Caco-2 (cell line): ENCODE measurements around the gene ERN2. TPM values are rescaled to one million over a fixed set of nuclear protein-coding genes. Genes with fewer than 3 reads are reported as not detected.

Experiments
- BruUV-seq: library from RNA; stranded (reverse); fragments of 400-500 nt; replicated peaks from 2 replicates; lab custom pipeline; 2021; lab: Mats Ljungman, UMichigan
- CTCF ChIA-PET: fragments of 300-600 bp; sonication (Branson Sonifier 250); formaldehyde crosslinking; loops from one replicate; lab custom pipeline; 2022; ENCODE audit warnings: antibody characterized with exemption; lab: Charles Lee
- POLR2A ChIA-PET: fragments of 300-600 bp; sonication (Branson Sonifier 250); formaldehyde crosslinking; loops from one replicate; lab custom pipeline; 2022; ENCODE audit warnings: antibody characterized with exemption; lab: Charles Lee
- DNase-seq, 2 experiments: peaks; one replicate each; pipeline versions ENCODE4 v3.0.0 to v3.0.0-alpha.2; 2020 to 2022
- H3K27me3 ChIP-seq: replicated peaks from 2 replicates; pipeline ENCODE4 v1.6.0; 2011; ENCODE audit warnings: low read length; ENCODE audit not compliant: control insufficient read depth, insufficient read depth
- H3K36me3 ChIP-seq: 2 replicates; pipeline ENCODE4 v1.5.1; 2011; ENCODE audit warnings: low read length; ENCODE audit not compliant: control insufficient read depth, insufficient read depth
- H3K4me1 ChIP-seq: fragments of 250-450 bp; sonication (Bioruptor Pico); 2 replicates; pipeline ENCODE4 v1.5.1; 2020; ENCODE audit warnings: mild to moderate bottlenecking
- H3K4me3 ChIP-seq: 2 replicates; pipeline ENCODE4 v1.5.1; 2011; ENCODE audit warnings: low read depth, mild to moderate bottlenecking, control low read depth, low read length
- H3K9me3 ChIP-seq: fragments of 250-450 bp; sonication (Bioruptor Pico); 2 replicates; pipeline ENCODE4 v1.5.1; 2020; ENCODE audit warnings: mild to moderate bottlenecking, moderate library complexity
- H3K27ac Mint-ChIP-seq: one replicate; pipeline ENCODE4 v1.8.0; 2022; ENCODE audit warnings: mixed read lengths; ENCODE audit not compliant: unreplicated experiment
- H3K27me3 Mint-ChIP-seq: one replicate; pipeline ENCODE4 v1.8.0; 2022; ENCODE audit warnings: mixed read lengths; ENCODE audit not compliant: insufficient read depth, unreplicated experiment
- H3K36me3 Mint-ChIP-seq: one replicate; pipeline ENCODE4 v1.8.0; 2022; ENCODE audit warnings: mild to moderate bottlenecking, mixed read lengths; ENCODE audit not compliant: insufficient read depth, unreplicated experiment
- H3K4me1 Mint-ChIP-seq: one replicate; pipeline ENCODE4 v1.8.0; 2022; ENCODE audit warnings: low read depth, mixed read lengths; ENCODE audit not compliant: unreplicated experiment
- H3K4me3 Mint-ChIP-seq: one replicate; pipeline ENCODE4 v1.8.0; 2022; ENCODE audit warnings: mild to moderate bottlenecking, moderate library complexity, mixed read lengths; ENCODE audit not compliant: unreplicated experiment
- H3K9me3 Mint-ChIP-seq: one replicate; pipeline ENCODE4 v1.8.0; 2022; ENCODE audit warnings: mixed read lengths; ENCODE audit not compliant: unreplicated experiment
- CTCF ChIP-seq, 2 experiments: fragments of 200-600 bp in 1 of 2; IDR thresholded peaks; 1 replicate in 1 of 2; 2 replicates in 1 of 2; pipeline versions ENCODE4 v1.5.1 to v1.8.0; 2011 to 2022; ENCODE audit warnings: antibody characterized with exemption in 1 of 2, control low read depth in 1 of 2, inconsistent platforms in 1 of 2, low read depth in 1 of 2, low read length in 1 of 2, mild to moderate bottlenecking in 1 of 2, moderate library complexity in 1 of 2; ENCODE audit not compliant: insufficient read depth in 1 of 2, severe bottlenecking in 1 of 2, unreplicated experiment in 1 of 2
- intact Hi-C: fragments of 100-400 bp; cut with micrococcal nuclease; formaldehyde crosslinking; loops from one replicate; pipeline ENCODE4 v1.10.0; 2022; ENCODE audit not compliant: unreplicated experiment
- total RNA-seq: library from RNA; stranded (reverse); gene quantifications from 2 replicates; pipeline ENCODE4 v1.2.3, GENCODE V29; 2022

ERN2 gene
- total RNA-seq, 1 experiment from 2014 or later: not detected

- no TSS peak for BruUV-seq
- no peaks in the 10 kb centered on the region for H3K9me3 Mint-ChIP-seq
- H3K27me3 ChIP-seq: no peaks in the 10 kb centered on the region
- no peaks in the 10 kb centered on the region for H3K27me3 Mint-ChIP-seq
- no peak for DNase-seq
- CTCF ChIA-PET: no interaction called here
- H3K36me3 Mint-ChIP-seq: peaks cover 79% of the 10 kb centered on the region
- H3K4me1 ChIP-seq: no peaks in the 10 kb centered on the region
- no peak overlapping the region for H3K27ac Mint-ChIP-seq
- POLR2A ChIA-PET: interaction anchor here (1.0 kb wide), 1 partner anchor 11 kb away, joined by 3 read pairs; no protein-coding TSS in a partner anchor
- no peak overlapping the region for H3K4me3 ChIP-seq
- H3K4me3 Mint-ChIP-seq: no peak overlapping the region
- H3K36me3 ChIP-seq: peaks cover 6% of the 10 kb centered on the region
- no peaks in the 10 kb centered on the region for H3K9me3 ChIP-seq
- intact Hi-C loops: no loop called here
- TF ChIP-seq CTCF (IDR thresholded peaks at IDR 0.05; ENCODE audit: insufficient read depth in 1 of 2, low read depth in 1 of 2, low read length in 1 of 2, severe bottlenecking in 1 of 2, unreplicated experiment in 1 of 2): no peak
- no peaks in the 10 kb centered on the region for H3K4me1 Mint-ChIP-seq
Measured at GRCh38 chr16:23666571-23667354, 46.3 kb downstream of the ERN2 start.

GRCh38 chr16:23663918-23664317 lies 49.1 kb downstream of the ERN2 start:
- H3K36me3 ChIP-seq: peaks cover 2% of the 10 kb centered on the region; the same call in 1 of the 2 replicates
- TF ChIP-seq CTCF (IDR thresholded peaks at IDR 0.05; ENCODE audit: insufficient read depth in 1 of 2, low read depth in 1 of 2, low read length in 1 of 2, severe bottlenecking in 1 of 2, unreplicated experiment in 1 of 2): no peak
- no TSS peak for BruUV-seq
- no peaks in the 10 kb centered on the region for H3K4me1 ChIP-seq
- Mint-ChIP-seq H3K36me3 (peaks cover 88% of the 10 kb centered on the region), H3K4me1 (no peaks in the 10 kb centered on the region), H3K27ac (no peak overlapping the region), H3K4me3 (no peak overlapping the region), H3K9me3 (no peaks in the 10 kb centered on the region), H3K27me3 (no peaks in the 10 kb centered on the region)
- CTCF ChIA-PET: no interaction called here
- no peaks in the 10 kb centered on the region for H3K9me3 ChIP-seq
- no peaks in the 10 kb centered on the region for H3K27me3 ChIP-seq
- POLR2A ChIA-PET: no interaction called here
- intact Hi-C loops: no loop called here
- no peak for DNase-seq
- no peak overlapping the region for H3K4me3 ChIP-seq

GRCh38 chr16:23651943-23652468 lies 61.0 kb downstream of the ERN2 start:
- Histone ChIP-seq H3K4me3 (no peak overlapping the region), H3K36me3 (no peaks in the 10 kb centered on the region; the same call in 1 of the 2 replicates), H3K27me3 (no peaks in the 10 kb centered on the region), H3K4me1 (no peaks in the 10 kb centered on the region), H3K9me3 (no peaks in the 10 kb centered on the region)
- BruUV-seq: no TSS peak
- Mint-ChIP-seq H3K36me3 (peaks cover 41% of the 10 kb centered on the region), H3K27me3 (no peaks in the 10 kb centered on the region), H3K4me3 (no peak overlapping the region), H3K9me3 (no peaks in the 10 kb centered on the region), H3K4me1 (no peaks in the 10 kb centered on the region), H3K27ac (no peak overlapping the region)
- TF ChIP-seq CTCF (IDR thresholded peaks at IDR 0.05; ENCODE audit: insufficient read depth in 1 of 2, low read depth in 1 of 2, low read length in 1 of 2, severe bottlenecking in 1 of 2, unreplicated experiment in 1 of 2): no peak
- DNase-seq: no peak
- intact Hi-C loops: no loop called here
- ChIA-PET CTCF (no interaction called here), POLR2A (no interaction called here)
